ENCODE data around the gene MOK. TPM values are rescaled to one million over a fixed set of nuclear protein-coding genes. Genes with fewer than 3 reads are reported as not detected.

MOK gene
- total RNA-seq, 2 donors from 2014 or later = 60.3 to 102 TPM

DNA sequence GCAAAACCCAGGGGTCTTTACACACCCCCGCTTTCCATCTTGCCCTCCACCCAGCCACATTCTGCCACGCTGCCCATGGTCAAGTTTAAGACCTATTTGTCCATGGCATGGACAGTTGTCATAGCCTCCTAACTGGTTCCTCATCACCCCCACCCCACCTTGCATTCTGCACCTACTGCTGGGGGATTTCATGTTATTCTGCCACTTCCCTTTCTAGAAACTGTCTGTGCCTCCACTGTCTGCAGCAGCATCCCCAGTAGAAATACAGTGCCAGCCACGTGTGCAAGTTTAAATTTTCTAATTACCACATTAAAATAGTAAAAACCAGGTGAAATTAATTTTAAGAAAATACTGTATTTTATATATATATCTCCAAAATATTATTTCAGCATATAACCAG is 102.0 kb downstream of the MOK start:
- peak overlapping the region; percentile 18 for H3K27ac Mint-ChIP-seq
- Histone ChIP-seq H3K4me1 (ENCODE audit: control insufficient read depth, insufficient read depth, low read length) (no peaks in the 10 kb centered on the region), H3K9ac (ENCODE audit: extremely low read depth, low read length, poor library complexity, severe bottlenecking) (no peak overlapping the region), H3K4me3 (ENCODE audit: low read length) (no peak overlapping the region), H3K27ac (ENCODE audit: low read depth, low read length) (no peak overlapping the region), H3K9me3 (ENCODE audit: control insufficient read depth, low read length) (no peaks in the 10 kb centered on the region), H3K36me3 (ENCODE audit: control insufficient read depth, insufficient read depth, low read length) (peaks cover 49% of the 10 kb centered on the region), H3K27me3 (ENCODE audit: control insufficient read depth, insufficient read depth, low read length, poor library complexity, severe bottlenecking) (no peaks in the 10 kb centered on the region)
- peaks cover 43% of the 10 kb centered on the region for H3K36me3 Mint-ChIP-seq (ENCODE audit: low read depth)
- no peak overlapping the region for H3K4me3 Mint-ChIP-seq
- WGBS, 2 experiments (ENCODE audit: insufficient coverage in 1 of 2, insufficient read length in 1 of 2) = 97 to 100% methylated on average over 2 of the region's 3 CpGs
- H3K9me3 Mint-ChIP-seq = no peaks in the 10 kb centered on the region
- H3K27me3 Mint-ChIP-seq (ENCODE audit: insufficient read depth) = no peaks in the 10 kb centered on the region
- no peaks in the 10 kb centered on the region for H3K4me1 Mint-ChIP-seq
- DNase-seq = no peak
- TF ChIP-seq, protein P1, sequence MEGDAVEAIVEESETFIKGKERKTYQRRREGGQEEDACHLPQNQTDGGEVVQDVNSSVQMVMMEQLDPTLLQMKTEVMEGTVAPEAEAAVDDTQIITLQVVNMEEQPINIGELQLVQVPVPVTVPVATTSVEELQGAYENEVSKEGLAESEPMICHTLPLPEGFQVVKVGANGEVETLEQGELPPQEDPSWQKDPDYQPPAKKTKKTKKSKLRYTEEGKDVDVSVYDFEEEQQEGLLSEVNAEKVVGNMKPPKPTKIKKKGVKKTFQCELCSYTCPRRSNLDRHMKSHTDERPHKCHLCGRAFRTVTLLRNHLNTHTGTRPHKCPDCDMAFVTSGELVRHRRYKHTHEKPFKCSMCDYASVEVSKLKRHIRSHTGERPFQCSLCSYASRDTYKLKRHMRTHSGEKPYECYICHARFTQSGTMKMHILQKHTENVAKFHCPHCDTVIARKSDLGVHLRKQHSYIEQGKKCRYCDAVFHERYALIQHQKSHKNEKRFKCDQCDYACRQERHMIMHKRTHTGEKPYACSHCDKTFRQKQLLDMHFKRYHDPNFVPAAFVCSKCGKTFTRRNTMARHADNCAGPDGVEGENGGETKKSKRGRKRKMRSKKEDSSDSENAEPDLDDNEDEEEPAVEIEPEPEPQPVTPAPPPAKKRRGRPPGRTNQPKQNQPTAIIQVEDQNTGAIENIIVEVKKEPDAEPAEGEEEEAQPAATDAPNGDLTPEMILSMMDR (conservative IDR thresholded peaks at IDR 0.05) = no peak

DNA sequence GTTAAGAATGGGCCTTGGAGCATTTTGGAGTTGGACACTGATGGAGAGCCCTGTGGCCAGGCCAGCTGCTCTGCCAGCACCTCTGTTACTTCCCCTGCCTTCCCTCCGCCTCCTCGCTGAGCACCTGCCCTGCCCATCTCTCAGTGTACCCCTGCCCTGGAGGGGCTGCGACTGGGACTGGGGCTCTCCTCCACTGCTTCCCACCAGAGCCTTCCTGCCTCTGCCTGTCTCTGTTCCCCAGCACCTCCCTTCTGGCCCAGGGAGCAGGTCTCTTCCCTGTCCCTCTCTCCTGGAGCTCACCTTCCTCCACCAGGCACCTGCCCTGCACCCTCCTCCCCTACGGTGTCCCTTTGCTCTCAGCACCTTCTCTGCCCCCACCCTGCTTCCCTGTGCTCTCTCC is 103.2 kb downstream of the MOK start:
- H3K27ac Mint-ChIP-seq = no peak overlapping the region
- H3K9me3 Mint-ChIP-seq = no peaks in the 10 kb centered on the region
- TF ChIP-seq, protein P1 (conservative IDR thresholded peaks at IDR 0.05) = no peak
- no peaks in the 10 kb centered on the region for H3K9me3 ChIP-seq (ENCODE audit: control insufficient read depth, low read length)
- H3K36me3 Mint-ChIP-seq (ENCODE audit: low read depth) = peaks cover 54% of the 10 kb centered on the region
- H3K36me3 ChIP-seq (ENCODE audit: control insufficient read depth, insufficient read depth, low read length) = peaks cover 58% of the 10 kb centered on the region
- H3K4me3 ChIP-seq (ENCODE audit: low read length) = no peak overlapping the region
- H3K4me1 ChIP-seq (ENCODE audit: control insufficient read depth, insufficient read depth, low read length) = no peaks in the 10 kb centered on the region
- no peaks in the 10 kb centered on the region for H3K4me1 Mint-ChIP-seq
- no peaks in the 10 kb centered on the region for H3K27me3 Mint-ChIP-seq (ENCODE audit: insufficient read depth)
- DNase-seq = no peak
- no peaks in the 10 kb centered on the region for H3K27me3 ChIP-seq (ENCODE audit: control insufficient read depth, insufficient read depth, low read length, poor library complexity, severe bottlenecking)
- H3K27ac ChIP-seq (ENCODE audit: low read depth, low read length) = no peak overlapping the region
- 88 to 93% methylated on average over 2 to 4 of the region's 4 CpGs for WGBS, 2 experiments (ENCODE audit: insufficient coverage in 1 of 2, insufficient read length in 1 of 2)
- H3K4me3 Mint-ChIP-seq = no peak overlapping the region
- no peak overlapping the region for H3K9ac ChIP-seq (ENCODE audit: extremely low read depth, low read length, poor library complexity, severe bottlenecking)

DNA sequence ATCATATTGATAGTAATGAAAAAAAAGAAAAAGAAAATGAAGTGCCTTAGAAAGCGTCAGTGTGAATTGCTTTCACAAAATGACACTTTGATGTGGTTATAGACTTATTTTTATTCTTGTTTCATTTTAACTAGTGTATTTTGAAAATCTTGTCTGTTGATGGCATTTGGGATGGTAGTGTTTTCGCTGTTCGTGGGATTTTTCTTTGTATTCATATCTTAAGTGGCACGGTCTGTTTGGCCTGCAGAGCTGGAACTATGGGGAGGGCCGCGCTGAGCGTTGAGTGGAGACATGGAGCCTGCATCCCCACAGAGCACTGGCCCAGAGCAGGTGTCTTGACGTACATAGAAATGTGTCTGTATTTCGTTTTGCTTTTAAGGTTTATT is 103.6 kb downstream of the MOK start:
- peaks cover 2% of the 10 kb centered on the region for H3K4me1 Mint-ChIP-seq
- DNase-seq = no peak
- WGBS, 2 experiments (ENCODE audit: insufficient coverage in 1 of 2, insufficient read length in 1 of 2) = 89 to 95% methylated on average over 9 of the region's 9 CpGs
- H3K27me3 Mint-ChIP-seq (ENCODE audit: insufficient read depth) = no peaks in the 10 kb centered on the region
- TF ChIP-seq, protein P1 (conservative IDR thresholded peaks at IDR 0.05) = no peak
- H3K9me3 Mint-ChIP-seq = no peaks in the 10 kb centered on the region
- Histone ChIP-seq H3K36me3 (ENCODE audit: control insufficient read depth, insufficient read depth, low read length) (peaks cover 62% of the 10 kb centered on the region), H3K9ac (ENCODE audit: extremely low read depth, low read length, poor library complexity, severe bottlenecking) (no peak overlapping the region), H3K4me1 (ENCODE audit: control insufficient read depth, insufficient read depth, low read length) (no peaks in the 10 kb centered on the region), H3K4me3 (ENCODE audit: low read length) (no peak overlapping the region), H3K9me3 (ENCODE audit: control insufficient read depth, low read length) (no peaks in the 10 kb centered on the region), H3K27me3 (ENCODE audit: control insufficient read depth, insufficient read depth, low read length, poor library complexity, severe bottlenecking) (no peaks in the 10 kb centered on the region), H3K27ac (ENCODE audit: low read depth, low read length) (no peak overlapping the region)
- no peak overlapping the region for H3K4me3 Mint-ChIP-seq
- no peak overlapping the region for H3K27ac Mint-ChIP-seq
- peaks cover 58% of the 10 kb centered on the region for H3K36me3 Mint-ChIP-seq (ENCODE audit: low read depth)

All from endodermal cell (in vitro differentiated cells).